HepG2 (cell line): ENCODE data around the gene DENND11. TPM values are rescaled to one million over a fixed set of nuclear protein-coding genes. Genes with fewer than 3 reads are reported as not detected.

ENCODE experiments used
- ATAC-seq: fragments of 200-7000 bp; cut with Tn5 transposase; 3 replicates; pipeline ENCODE4 v1.9.1; 2020; ENCODE audit warnings: mild to moderate bottlenecking, moderate library complexity
- BruUV-seq: library from RNA; stranded (reverse); fragments of 400-500 nt; replicated peaks from 2 replicates; lab custom pipeline; 2021; lab: Mats Ljungman, UMichigan
- CTCF ChIA-PET: fragments of 300-600 bp; formaldehyde crosslinking; extraction: SDS; loops from one replicate; lab custom pipeline; 2021; ENCODE audit warnings: low total read pairs, inconsistent platforms, low intra/inter-chr PET ratio; lab: Yijun Ruan, JAX
- POLR2A ChIA-PET: fragments of 350-600 bp; sonication (Branson Sonifier 250); formaldehyde crosslinking; loops from one replicate; lab custom pipeline; 2020; ENCODE audit warnings: antibody characterized with exemption, inconsistent platforms; lab: Yijun Ruan, JAX
- DNase-seq: peaks from one replicate; pipeline ENCODE4 v3.0.0-alpha.2; 2015; ENCODE audit warnings: low spot score
- FAIRE-seq: peaks from 3 replicates; lab custom pipeline; 2011; peaks lifted over from hg19 to GRCh38; lab: Jason Lieb, UNC
- H2AFZ ChIP-seq: one replicate; pipeline ENCODE4 v1.6.1; 2011; ENCODE audit warnings: low read length, inconsistent platforms
- H3K27ac ChIP-seq: fragments of 300-600 bp; 3 replicates; pipeline ENCODE4 v1.8.0; 2011; ENCODE audit warnings: mixed run types, mild to moderate bottlenecking, mixed read lengths, low read length, inconsistent platforms; ENCODE audit not compliant: insufficient read depth; ENCODE audit errors: extremely low read length
- H3K27me3 ChIP-seq, 2 experiments: fragments of 200-600 bp in 1 of 2; 2 replicates in 1 of 2; 3 replicates in 1 of 2; pipeline versions ENCODE4 v1.6.0 to v1.8.0; 2011; ENCODE audit warnings: low read length in 2 of 2, mild to moderate bottlenecking in 2 of 2, moderate library complexity in 2 of 2, inconsistent platforms in 1 of 2; ENCODE audit not compliant: insufficient read depth in 2 of 2, control insufficient read depth in 1 of 2
- H3K36me3 ChIP-seq, 2 experiments: fragments of 200-600 bp in 1 of 2; replicated peaks in 1 of 2; 2 replicates in 1 of 2; 3 replicates in 1 of 2; pipeline versions ENCODE4 v1.5.1 to v1.8.0; 2011; ENCODE audit warnings: low read length in 2 of 2, inconsistent platforms in 1 of 2; ENCODE audit not compliant: insufficient read depth in 2 of 2, control insufficient read depth in 1 of 2
- H3K4me1 ChIP-seq: 2 replicates; pipeline ENCODE4 v1.5.1; 2012; ENCODE audit warnings: low read length, inconsistent platforms; ENCODE audit not compliant: insufficient read depth
- H3K4me2 ChIP-seq: 2 replicates; pipeline ENCODE4 v1.6.0; 2011; ENCODE audit warnings: low read depth, low read length, inconsistent platforms
- H3K4me3 ChIP-seq, 3 experiments: fragments of 200-600 bp in 1 of 3; sonication (generic), shearing (Covaris generic) in 1 of 3; replicated peaks in 1 of 3; 2 replicates each; pipeline ENCODE4 v1.5.1; 2011 to 2016; ENCODE audit warnings: low read length in 3 of 3, inconsistent platforms in 2 of 3, low read depth in 2 of 3, mild to moderate bottlenecking in 2 of 3, control low read depth in 1 of 3, mixed read lengths in 1 of 3; ENCODE audit not compliant: insufficient read depth in 1 of 3
- H3K79me2 ChIP-seq: one replicate; pipeline ENCODE4 v1.6.1; 2011; ENCODE audit warnings: low read length, inconsistent platforms; ENCODE audit not compliant: insufficient read depth
- H3K9ac ChIP-seq: 2 replicates; pipeline ENCODE4 v1.6.0; 2011; ENCODE audit warnings: mild to moderate bottlenecking, low read depth, low read length, inconsistent platforms; ENCODE audit not compliant: insufficient read depth
- H3K9me3 ChIP-seq: 2 replicates; pipeline ENCODE4 v1.5.1; 2012; ENCODE audit warnings: mild to moderate bottlenecking, low read length
- H4K20me1 ChIP-seq: 2 replicates; pipeline ENCODE4 v1.6.0; 2011; ENCODE audit warnings: inconsistent platforms, mild to moderate bottlenecking, low read length, moderate library complexity; ENCODE audit not compliant: insufficient read depth
- CENPT ChIP-seq: sonication (generic); formaldehyde crosslinking; IDR thresholded peaks from 2 replicates; pipeline ENCODE4 v1.8.0; 2022; ENCODE audit warnings: low read depth, mild to moderate bottlenecking, moderate library complexity, missing genetic modification reagents
- HMG20A ChIP-seq: IDR thresholded peaks from 2 replicates; pipeline ENCODE4 v1.6.1; 2016; ENCODE audit warnings: borderline replicate concordance
- JDP2 ChIP-seq: sonication (generic); formaldehyde crosslinking; IDR thresholded peaks from 2 replicates; pipeline ENCODE4 v1.8.1; 2022; ENCODE audit warnings: missing genetic modification reagents, borderline replicate concordance
- SNAI1 ChIP-seq: sonication (generic); formaldehyde crosslinking; IDR thresholded peaks from 2 replicates; pipeline ENCODE4 v1.5.0; 2020; ENCODE audit warnings: mild to moderate bottlenecking, missing genetic modification reagents, borderline replicate concordance
- ZFP37 ChIP-seq: sonication (generic); formaldehyde crosslinking; IDR thresholded peaks from 2 replicates; pipeline ENCODE4 v1.4.0; 2020; ENCODE audit warnings: missing genetic modification reagents, borderline replicate concordance
- ZIK1 ChIP-seq: sonication (generic); formaldehyde crosslinking; IDR thresholded peaks from 2 replicates; pipeline ENCODE4 v1.5.0; 2020; ENCODE audit warnings: mild to moderate bottlenecking, low read depth, missing genetic modification reagents, borderline replicate concordance
- ZNF280B ChIP-seq: sonication (generic); formaldehyde crosslinking; IDR thresholded peaks from 2 replicates; pipeline ENCODE4 v1.5.0; 2020; ENCODE audit warnings: missing genetic modification reagents, mild to moderate bottlenecking, borderline replicate concordance
- ZNF460 ChIP-seq: sonication (generic); formaldehyde crosslinking; IDR thresholded peaks from 2 replicates; pipeline ENCODE4 v1.5.1; 2020; ENCODE audit warnings: missing genetic modification reagents, mild to moderate bottlenecking, borderline replicate concordance
- ZNF546 ChIP-seq: sonication (generic); formaldehyde crosslinking; conservative IDR thresholded peaks from 2 replicates; pipeline ENCODE4 v1.8.1; 2023; ENCODE audit warnings: mild to moderate bottlenecking, missing genetic modification reagents
- ZNF687 ChIP-seq: sonication (generic); formaldehyde crosslinking; IDR thresholded peaks from 2 replicates; pipeline ENCODE4 v1.5.1; 2020; ENCODE audit warnings: mild to moderate bottlenecking, missing genetic modification reagents, moderate library complexity
- WGBS: methylation state at CpG from one replicate; pipeline ENCODE4 v1.1.6; 2017; ENCODE audit warnings: low lambda C conversion rate; 5-methylcytosine and 5-hydroxymethylcytosine counted together
- in situ Hi-C: cut with HindIII; loops from 2 replicates; pipeline ENCODE4 v1.10.0; 2017; ENCODE audit warnings: low pct_unique_long_range_greater_than_20kb; ENCODE audit not compliant: extremely low pct_ligation_motif_present
- intact Hi-C: fragments of 100-400 bp; cut with micrococcal nuclease; formaldehyde crosslinking; loops from one replicate; pipeline ENCODE4 v1.10.0; 2022; ENCODE audit not compliant: unreplicated experiment
- polyA plus RNA-seq, 8 experiments: library from polyadenylated mRNA; depleted of rRNA in 3 of 8; stranded (reverse) in 7 of 8; unstranded in 1 of 8; fragments of >200 nt; fragmentation: Illumina TruSeq in 4 of 8; extraction: Trizol in 4 of 8; gene quantifications; 2 replicates each; pipeline versions ENCODE4 v1.2.1 to v1.2.3, GENCODE V29; 2011 to 2016; ENCODE audit warnings: low read depth in 4 of 8, missing spikeins in 1 of 8, mixed read lengths in 1 of 8; ENCODE audit not compliant: insufficient read depth in 1 of 8
- total RNA-seq, 5 experiments: library from RNA; depleted of rRNA; stranded (reverse); fragments of >200 nt; fragmentation: Illumina TruSeq; extraction: Trizol; gene quantifications; 2 replicates each; pipeline ENCODE4 v1.2.3, GENCODE V29; 2016; ENCODE audit warnings: low read depth in 1 of 5

The DENND11 gene
- total and polyA plus RNA-seq, 2 of the 13 experiments (the other 11 are each of a cell fraction or from before 2014, with no cell fraction given) = 7.1 to 10.5 TPM

GRCh38 chr7:141731476-141732149 is 29.6 kb upstream of the DENND11 start (continued):
- no peak for TF ChIP-seq JDP2 (CRISPR knock-in tag)
- no peak for TF ChIP-seq CENPT (CRISPR knock-in tag)
- TF ChIP-seq ZIK1 (CRISPR knock-in tag) = no peak
- no peak for TF ChIP-seq HMG20A (CRISPR knock-in tag)

- DNase-seq (no peak), ATAC-seq (no peak), FAIRE-seq (no peak)
- no peaks in the 10 kb centered on the region for H3K9me3 ChIP-seq
- no peaks in the 10 kb centered on the region for H3K4me1 ChIP-seq
- POLR2A ChIA-PET = no interaction called here
- in situ Hi-C loops (no loop called here), intact Hi-C loops (no loop called here)
- TF ChIP-seq SNAI1 (no peak), ZNF687 (CRISPR knock-in tag) (no peak), ZNF280B (CRISPR knock-in tag) (no peak), ZNF546 (CRISPR knock-in tag) (no peak), ZFP37 (CRISPR knock-in tag) (no peak), ZNF460 (CRISPR knock-in tag) (no peak)
- H4K20me1 ChIP-seq = no peaks in the 10 kb centered on the region
- no peak overlapping the region for H3K9ac ChIP-seq
- no peaks in the 10 kb centered on the region for H3K36me3 ChIP-seq
- WGBS = 18% methylated on average over 1 of the region's 1 CpG
- H2AFZ ChIP-seq = no peak overlapping the region
- H3K4me2 ChIP-seq = no peak overlapping the region
- no TSS peak for BruUV-seq
- H3K27me3 ChIP-seq = no peaks in the 10 kb centered on the region; a peak in 1 of 5 replicates
- H3K4me3 ChIP-seq = no peak overlapping the region
- no peak overlapping the region for H3K27ac ChIP-seq
- CTCF ChIA-PET = no interaction called here
- no peaks in the 10 kb centered on the region for H3K79me2 ChIP-seq
Measured at GRCh38 chr7:141729020-141729419, 27.1 kb upstream of the DENND11 start.
